ENCODE measurements around the gene AGAP9.
"Not testable (repeated sequence)": the region's sequence is repeated elsewhere in the genome, so short reads cannot be mapped to it uniquely, and the experiment has no call there.

The AGAP9 gene

GRCh38 chr10:47484786-47485185, 38.7 kb downstream of the AGAP9 start:
- not testable (repeated sequence) for DNase-seq

DNA sequence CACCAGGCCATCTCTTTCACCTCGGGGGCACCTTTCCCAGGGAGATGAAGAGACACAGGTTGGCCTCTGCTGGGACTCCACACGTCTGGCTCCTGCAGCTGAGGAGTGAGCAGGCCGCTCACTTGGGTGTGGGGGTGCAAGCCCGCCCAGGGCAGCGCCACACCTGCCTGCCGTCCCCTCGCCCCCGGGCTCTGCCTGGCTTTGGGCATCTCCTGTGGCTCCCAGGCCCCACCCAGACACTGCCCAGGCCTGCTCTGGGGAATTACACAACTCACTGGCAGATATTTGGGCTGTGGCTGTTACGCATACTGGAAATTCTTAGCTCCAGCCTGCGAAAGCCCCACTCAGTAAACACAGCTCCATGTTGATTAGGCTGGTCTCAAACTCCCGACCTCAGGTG, 39.5 kb downstream of the AGAP9 start, which contains the start of gene ANXA8:
TSS of gene ANXA8 (minus strand) at position 193 of the 400 bp plus-strand sequence. CDS start at position 11, 182 bp downstream.
- DNase-seq = not testable (repeated sequence)

DNA sequence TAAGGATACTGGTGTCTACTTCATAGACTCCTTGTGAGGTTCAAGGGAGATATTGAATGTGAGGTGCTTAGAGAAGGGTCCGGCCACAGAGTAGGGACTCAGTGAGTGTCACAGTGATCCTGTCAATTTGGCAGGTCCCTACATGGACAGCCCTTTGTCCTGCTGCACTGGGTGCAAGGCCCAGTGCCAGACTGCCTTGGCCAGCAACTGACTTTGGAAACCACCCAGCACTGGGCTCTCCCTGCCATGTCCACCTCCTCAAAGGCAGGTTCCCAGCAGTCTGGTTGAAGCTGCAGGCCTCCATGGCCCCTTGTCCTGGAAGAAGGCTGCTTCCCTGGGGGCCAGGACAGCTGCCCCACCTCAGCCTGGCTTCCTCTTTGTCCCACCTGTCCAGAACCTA, 41.1 kb downstream of the AGAP9 start:
- not testable (repeated sequence) for DNase-seq

GRCh38 chr10:47481768-47482181, 41.7 kb downstream of the AGAP9 start:
- not testable (repeated sequence) for DNase-seq

GRCh38 chr10:47481182-47481766, 42.2 kb downstream of the AGAP9 start:
- not testable (repeated sequence) for DNase-seq

- not testable (repeated sequence) for DNase-seq
These were observed 43.3 kb downstream of the AGAP9 start for GRCh38 chr10:47480133-47480532.

- not testable (repeated sequence) for DNase-seq
These were observed 45.3 kb downstream of the AGAP9 start for GRCh38 chr10:47478114-47478513.

GRCh38 chr10:47477078-47477477, 46.4 kb downstream of the AGAP9 start:
- not testable (repeated sequence) for DNase-seq

DNA sequence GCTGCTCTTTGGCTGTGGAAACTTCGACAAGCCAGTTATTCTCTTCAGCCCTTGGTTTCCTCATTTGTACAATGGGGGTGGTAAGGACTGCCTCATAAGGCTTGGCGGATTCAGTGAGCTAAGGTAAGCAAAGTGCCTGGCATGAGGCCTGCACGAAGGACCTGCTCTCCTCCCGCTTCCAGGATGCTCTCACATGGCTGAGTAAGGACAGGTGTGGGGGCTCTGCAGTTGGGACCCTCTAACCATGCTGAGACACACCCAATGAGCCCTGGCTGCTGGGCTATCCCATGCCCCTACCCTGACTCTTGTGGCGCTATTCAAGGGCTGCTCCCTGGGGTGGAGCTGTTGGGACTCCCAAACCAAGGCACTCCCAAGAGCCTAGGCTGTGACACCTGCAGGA, 48.3 kb downstream of the AGAP9 start:
- not testable (repeated sequence) for DNase-seq

DNA sequence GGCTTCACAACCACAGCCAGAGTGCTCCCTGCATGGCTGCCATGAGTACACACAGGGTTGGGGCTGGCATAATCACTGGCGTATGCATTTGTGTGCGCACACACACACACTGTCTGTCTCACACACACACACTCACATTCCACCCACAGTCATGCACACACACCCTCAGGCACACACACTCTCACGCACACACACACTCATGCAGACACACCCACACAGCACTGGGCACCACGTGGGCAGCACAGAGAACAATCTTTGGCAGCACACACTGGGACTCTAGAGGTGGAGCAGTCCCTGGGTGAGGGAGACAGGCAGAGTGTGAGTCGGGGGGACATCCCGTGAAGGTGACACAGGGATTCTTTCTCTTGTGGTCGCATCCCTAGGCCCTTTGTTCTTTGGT, 49.9 kb downstream of the AGAP9 start:
- DNase-seq = not testable (repeated sequence)

GRCh38 chr10:47472647-47473046, 50.8 kb downstream of the AGAP9 start:
- not testable (repeated sequence) for DNase-seq

GRCh38 chr10:47472072-47472471, 51.4 kb downstream of the AGAP9 start:
- not testable (repeated sequence) for DNase-seq

DNA sequence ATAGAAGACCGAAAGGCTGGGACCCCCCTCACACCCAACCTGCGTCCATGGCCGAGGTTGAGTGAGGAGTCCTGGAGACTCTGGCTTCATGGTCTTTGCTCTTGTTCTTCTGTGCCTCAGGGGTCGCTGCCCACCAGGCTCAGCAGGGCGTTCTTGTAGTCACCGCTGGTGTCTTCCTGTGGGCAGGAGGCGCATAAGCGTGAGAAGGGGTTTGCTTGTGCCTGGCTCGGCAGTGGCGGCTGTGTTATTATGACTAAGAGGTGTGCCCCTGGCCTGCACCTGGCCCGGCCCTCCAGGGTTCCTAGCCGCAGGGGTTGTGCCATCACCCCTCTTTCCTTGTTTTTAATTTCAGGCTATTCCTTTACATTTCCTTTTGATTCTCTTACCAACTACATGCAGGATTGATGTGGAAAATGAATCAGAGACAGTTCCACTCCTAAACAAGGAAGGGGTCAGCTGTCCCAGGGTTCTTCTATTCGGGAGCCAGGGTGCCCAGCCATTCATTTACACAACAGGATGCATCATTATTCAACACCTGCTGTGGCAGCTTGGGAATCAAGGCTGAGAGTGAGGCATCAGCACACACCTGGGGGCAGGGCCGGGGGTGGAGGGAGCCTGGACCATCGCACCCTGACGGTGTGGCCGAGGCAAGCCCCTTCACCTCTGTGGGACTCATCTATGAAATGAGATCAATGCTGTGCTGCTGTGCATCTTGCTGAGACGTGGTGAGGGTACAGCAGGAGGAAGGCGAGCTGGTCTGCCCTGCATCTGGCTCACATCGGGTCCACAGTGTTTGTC, 54.5 kb downstream of the AGAP9 start:
- DNase-seq = not testable (repeated sequence)

DNA sequence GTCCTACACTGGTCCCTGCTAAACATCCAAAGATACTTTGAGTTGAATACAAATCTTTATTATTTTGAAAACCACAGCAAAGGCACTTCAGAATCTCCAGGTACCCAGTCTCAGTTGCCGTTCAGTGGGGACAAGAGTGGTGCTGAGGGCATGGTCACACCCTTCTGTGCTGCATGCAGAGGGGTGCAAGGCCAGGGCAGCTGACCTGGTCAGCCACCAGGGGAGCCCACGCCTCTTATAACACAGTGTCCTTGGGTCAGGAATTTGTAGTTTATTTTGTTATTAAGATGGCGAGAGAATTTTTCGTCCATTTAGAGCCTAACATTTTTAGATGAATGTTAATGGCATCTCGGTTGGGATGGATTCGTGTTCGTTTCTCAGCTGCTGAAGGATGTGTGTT, 55.5 kb downstream of the AGAP9 start:
- DNase-seq = not testable (repeated sequence)

DNA sequence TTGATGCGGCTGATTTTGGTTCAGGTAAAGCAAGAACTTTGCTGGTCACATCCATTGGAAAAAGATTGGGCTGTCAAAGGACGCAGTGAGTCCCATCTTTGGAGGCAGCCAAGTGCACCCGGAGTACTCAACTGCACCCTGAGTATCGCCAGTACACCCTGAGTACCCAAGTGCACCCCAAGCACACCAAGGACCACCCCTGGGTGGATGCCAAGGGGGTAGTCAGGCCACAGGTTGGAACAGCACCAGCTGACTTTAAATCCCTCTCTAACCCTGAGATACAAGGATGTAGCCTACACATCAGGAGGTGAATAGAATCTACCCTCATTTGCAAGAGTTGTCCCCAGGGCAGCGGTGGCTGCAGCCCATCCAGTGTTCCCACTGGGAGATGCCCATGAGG, 56.0 kb downstream of the AGAP9 start:
- DNase-seq = not testable (repeated sequence)

DNA sequence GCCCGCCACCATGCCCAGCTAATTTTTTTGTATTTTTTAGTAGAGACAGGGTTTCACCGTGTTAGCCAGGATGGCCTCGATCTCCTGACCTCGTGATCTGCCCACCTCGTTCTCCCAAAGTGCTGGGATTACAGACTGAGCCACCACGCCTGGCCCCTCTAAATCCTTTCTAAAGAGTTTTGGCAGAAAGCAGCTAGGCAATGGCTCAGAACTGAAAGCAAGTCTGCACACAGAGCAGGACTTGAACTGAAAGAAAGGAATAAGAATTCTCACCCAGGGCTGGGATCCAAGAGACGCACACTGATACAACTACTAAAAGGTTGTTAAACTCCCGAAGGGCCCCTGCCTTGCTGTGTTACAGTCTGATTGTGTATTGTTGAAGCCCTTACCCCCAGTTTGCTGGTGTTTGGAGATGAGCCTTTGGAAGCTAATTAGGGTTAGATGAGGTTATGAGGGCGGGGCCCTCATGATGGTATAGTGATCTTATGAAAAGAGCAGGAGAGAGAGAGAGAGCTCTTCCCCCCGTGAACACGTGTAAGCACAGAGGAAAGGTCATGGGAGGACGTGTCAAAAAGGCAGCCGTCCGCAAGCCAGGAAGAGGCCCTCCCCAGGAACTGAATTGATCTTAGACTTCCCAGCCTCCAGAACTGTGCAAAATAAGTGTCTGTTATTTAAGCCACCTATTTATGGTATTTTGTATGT, 58.1 kb downstream of the AGAP9 start:
- not testable (repeated sequence) for DNase-seq

DNA sequence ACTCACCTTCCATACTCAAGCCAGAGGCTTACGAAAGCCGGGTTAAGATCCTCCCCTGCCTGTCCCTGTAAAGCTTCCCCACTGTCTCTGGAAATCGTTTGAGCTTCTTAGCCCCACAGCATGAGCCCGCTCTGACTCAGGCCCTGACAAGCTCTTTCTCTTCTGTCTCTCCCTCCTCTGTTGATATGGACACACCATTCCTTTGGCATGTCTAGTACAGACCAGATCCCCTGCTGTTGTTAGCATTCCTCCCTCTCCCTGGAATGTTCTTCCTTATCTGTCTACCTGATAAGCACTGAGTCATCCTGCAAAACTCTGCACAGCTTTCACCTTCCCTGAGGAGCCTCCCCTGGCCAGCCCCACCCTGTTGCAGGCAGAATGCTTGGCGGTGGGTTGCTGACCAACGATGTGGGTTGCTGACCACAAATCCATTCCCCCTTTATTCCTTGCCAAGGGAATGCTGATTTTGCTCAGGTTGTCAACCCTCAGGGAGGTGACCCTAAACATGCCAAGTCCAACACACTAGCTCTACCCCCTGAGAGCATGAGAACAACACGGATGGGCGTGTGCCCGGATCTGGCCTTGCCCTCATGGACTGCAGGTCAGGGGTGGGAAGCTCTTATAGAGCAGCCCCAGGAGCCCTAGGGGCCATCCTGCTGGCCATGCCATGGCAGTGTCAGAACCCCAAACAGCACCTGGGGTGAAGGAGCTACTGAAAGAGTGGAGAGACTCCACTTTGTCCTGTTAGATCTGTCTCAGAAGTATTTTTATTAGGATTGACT, 60.7 kb downstream of the AGAP9 start:
- DNase-seq = not testable (repeated sequence)

GRCh38 chr10:47461261-47461687, 62.2 kb downstream of the AGAP9 start:
- peak; percentile 82 for DNase-seq

GRCh38 chr10:47458466-47459154, 64.8 kb downstream of the AGAP9 start:
- no peak for DNase-seq

- DNase-seq = no peak
These were observed 65.6 kb downstream of the AGAP9 start for GRCh38 chr10:47457826-47458225.

- DNase-seq = no peak
These were observed 66.0 kb downstream of the AGAP9 start for GRCh38 chr10:47457528-47457820.
